ENCODE measurements around the gene FAM72A.
"Not testable (repeated sequence)": the region's sequence is repeated elsewhere in the genome, so short reads cannot be mapped to it uniquely, and the experiment has no call there.

Gene FAM72A

GRCh38 chr1:206215600-206216392, 13.2 kb upstream of the FAM72A start:
- DNase-seq: not testable (repeated sequence)

GRCh38 chr1:206210802-206211201, 8.2 kb upstream of the FAM72A start:
- DNase-seq: not testable (repeated sequence)

- not testable (repeated sequence) for DNase-seq
Observed at GRCh38 chr1:206205569-206205968, 2.9 kb upstream of the FAM72A start.

- peak; percentile 33 for DNase-seq
Observed at GRCh38 chr1:206204871-206205270, 2.2 kb upstream of the FAM72A start.

GRCh38 chr1:206204159-206204511, 1.5 kb upstream of the FAM72A start:
- not testable (repeated sequence) for DNase-seq

- peak; percentile 80 for DNase-seq
Observed at GRCh38 chr1:206203364-206204158, 922 bp upstream of the FAM72A start, which contains the start of gene SRGAP2. TSS of gene SRGAP2 (plus strand) at chr1:206203541. CDS start at chr1:206205971, 2,430 bp downstream.

- DNase-seq: not testable (repeated sequence)
Observed at GRCh38 chr1:206196748-206197424, 5.8 kb downstream of the FAM72A start.

- not testable (repeated sequence) for DNase-seq
Observed at GRCh38 chr1:206195182-206195581, 7.5 kb downstream of the FAM72A start.

- DNase-seq: not testable (repeated sequence)
Observed at GRCh38 chr1:206186826-206187225, 15.8 kb downstream of the FAM72A start.

GRCh38 chr1:206185778-206186177, 16.9 kb downstream of the FAM72A start:
- not testable (repeated sequence) for DNase-seq

- not testable (repeated sequence) for DNase-seq
Observed at GRCh38 chr1:206183788-206184187, 18.9 kb downstream of the FAM72A start.

- DNase-seq: not testable (repeated sequence)
Observed at GRCh38 chr1:206182368-206183317, 20.0 kb downstream of the FAM72A start.

GRCh38 chr1:206179666-206180065, 23.0 kb downstream of the FAM72A start:
- not testable (repeated sequence) for DNase-seq

- DNase-seq: not testable (repeated sequence)
Observed at GRCh38 chr1:206178061-206178989, 24.3 kb downstream of the FAM72A start.

GRCh38 chr1:206176114-206176502, 26.5 kb downstream of the FAM72A start:
- DNase-seq: not testable (repeated sequence)

- DNase-seq: not testable (repeated sequence)
Observed at GRCh38 chr1:206175459-206176113, 27.1 kb downstream of the FAM72A start.

- peak; percentile 33 for DNase-seq
Observed at GRCh38 chr1:206174182-206174868, 28.3 kb downstream of the FAM72A start.

GRCh38 chr1:206173110-206173719, 29.4 kb downstream of the FAM72A start:
- DNase-seq: not testable (repeated sequence)

GRCh38 chr1:206169794-206170193, 32.8 kb downstream of the FAM72A start:
- not testable (repeated sequence) for DNase-seq
